SK-N-SH (cell line): ENCODE data around the gene PROK2. TPM values are rescaled to one million over a fixed set of nuclear protein-coding genes. Genes with fewer than 3 reads are reported as not detected.

Experiments used
- CTCF ChIA-PET: fragments of 300-600, 350-600 bp; formaldehyde crosslinking; extraction: SDS; loops from one replicate; lab custom pipeline; 2021; lab: Yijun Ruan, JAX
- POLR2A ChIA-PET: fragments of 350-600 bp; sonication (Branson Sonifier 250); formaldehyde crosslinking; extraction: SDS; loops from one replicate; lab custom pipeline; 2020; ENCODE audit warnings: antibody characterized with exemption, inconsistent platforms; lab: Yijun Ruan, JAX
- DNase-seq: peaks from one replicate; pipeline ENCODE4 v3.0.0; 2012
- H2AFZ ChIP-seq: fragments of 200-600 bp; sonication (generic); 2 replicates; pipeline ENCODE4 v1.8.1; 2016; ENCODE audit warnings: antibody characterized with exemption, mild to moderate bottlenecking, low read depth
- H3F3A ChIP-seq: fragments of 200-600 bp; sonication (generic); replicated peaks from 2 replicates; pipeline ENCODE3; 2016; ENCODE audit warnings: antibody characterized with exemption, mild to moderate bottlenecking; ENCODE audit not compliant: insufficient read depth
- H3K27ac ChIP-seq, 2 experiments: fragments of 200-500 bp in 1 of 2; fragments of 200-600 bp in 1 of 2; sonication (Bioruptor generic) in 1 of 2; sonication (generic), shearing (Covaris generic) in 1 of 2; 2 replicates each; pipeline versions ENCODE4 v1.5.1 to v1.6.1; 2014 to 2016; ENCODE audit warnings: low read depth in 2 of 2, inconsistent platforms in 1 of 2, low read length in 1 of 2, mild to moderate bottlenecking in 1 of 2, mixed read lengths in 1 of 2
- H3K27me3 ChIP-seq: fragments of 200-600 bp; sonication (generic), shearing (Covaris generic); 2 replicates; pipeline ENCODE4 v1.6.1; 2016; ENCODE audit warnings: mixed run types; ENCODE audit not compliant: insufficient read depth
- H3K36me3 ChIP-seq, 2 experiments: fragments of 200-500 bp in 1 of 2; fragments of 200-600 bp in 1 of 2; sonication (Bioruptor generic) in 1 of 2; sonication (generic) in 1 of 2; replicated peaks in 1 of 2; 2 replicates each; pipeline versions ENCODE3 to v1.5.1; 2014 to 2016; ENCODE audit warnings: low read length in 1 of 2, mild to moderate bottlenecking in 1 of 2; ENCODE audit not compliant: insufficient read depth in 2 of 2, control insufficient read depth in 1 of 2
- H3K4me1 ChIP-seq, 2 experiments: fragments of 200-500 bp in 1 of 2; fragments of 200-600 bp in 1 of 2; sonication (Bioruptor generic) in 1 of 2; sonication (generic), shearing (Covaris generic) in 1 of 2; 2 replicates each; pipeline versions ENCODE4 v1.5.1 to v1.6.1; 2014 to 2016; ENCODE audit warnings: low read depth in 1 of 2, low read length in 1 of 2, mixed run types in 1 of 2; ENCODE audit not compliant: insufficient read depth in 2 of 2, control insufficient read depth in 1 of 2
- H3K4me2 ChIP-seq: fragments of 200-600 bp; sonication (generic), shearing (Covaris generic); 2 replicates; pipeline ENCODE4 v1.6.1; 2017; ENCODE audit warnings: mixed run types
- H3K4me3 ChIP-seq, 2 experiments: fragments of 200-500 bp in 1 of 2; fragments of 200-600 bp in 1 of 2; sonication (Bioruptor generic) in 1 of 2; sonication (generic), shearing (Covaris generic) in 1 of 2; 2 replicates each; pipeline versions ENCODE4 v1.5.1 to v1.8.1; 2014 to 2016; ENCODE audit warnings: low read depth in 2 of 2, inconsistent platforms in 1 of 2, low read length in 1 of 2, mild to moderate bottlenecking in 1 of 2, mixed read lengths in 1 of 2, moderate library complexity in 1 of 2
- H3K79me2 ChIP-seq: fragments of 200-600 bp; sonication (generic); 2 replicates; pipeline ENCODE4 v1.8.1; 2017; ENCODE audit warnings: mild to moderate bottlenecking; ENCODE audit not compliant: insufficient read depth
- H3K9ac ChIP-seq: fragments of 200-600 bp; sonication (generic); 2 replicates; pipeline ENCODE4 v1.6.1; 2017; ENCODE audit warnings: mixed run types
- H3K9me2 ChIP-seq: fragments of 200-600 bp; sonication (generic); 2 replicates; pipeline ENCODE4 v1.6.1; 2017; ENCODE audit warnings: mixed run types
- H3K9me3 ChIP-seq: fragments of 200-600 bp; sonication (generic); 2 replicates; pipeline ENCODE4 v1.6.1; 2017; ENCODE audit warnings: mixed run types, mild to moderate bottlenecking, moderate library complexity
- H4K20me1 ChIP-seq: fragments of 200-600 bp; sonication (generic); 2 replicates; pipeline ENCODE4 v1.6.1; 2017; ENCODE audit warnings: mild to moderate bottlenecking, mixed run types; ENCODE audit not compliant: insufficient read depth
- EP300 ChIP-seq, 2 experiments: IDR thresholded peaks; 2 replicates each; pipeline versions ENCODE4 v1.4.0 to v1.6.1; 2012; ENCODE audit warnings: borderline replicate concordance in 1 of 2, low read depth in 1 of 2, low read length in 1 of 2
- MXI1 ChIP-seq: IDR thresholded peaks from 2 replicates; pipeline ENCODE4 v1.6.1; 2012; ENCODE audit warnings: mild to moderate bottlenecking, low read depth, low read length, improper control_type of control experiment
- RAD21 ChIP-seq: IDR thresholded peaks from 2 replicates; pipeline ENCODE4 v1.6.1; 2012; ENCODE audit warnings: mild to moderate bottlenecking, low read length
- TCF12 ChIP-seq: IDR thresholded peaks from 2 replicates; pipeline ENCODE4 v1.4.0; 2012
- WGBS: methylation state at CpG from one replicate; pipeline ENCODE4 v1.1.6; 2017; ENCODE audit warnings: low lambda C conversion rate; 5-methylcytosine and 5-hydroxymethylcytosine counted together
- polyA plus RNA-seq, 3 experiments: library from polyadenylated mRNA; depleted of rRNA; stranded (reverse); fragments of >200 nt; gene quantifications; 2 replicates each; pipeline ENCODE4 v1.2.3, GENCODE V29; 2012
- TF ChIP-seq, protein P1 (sequence below): fragments of 200-600 bp; sonication (generic); IDR thresholded peaks from 2 replicates; pipeline ENCODE4 v1.6.1; 2017; ENCODE audit warnings: antibody characterized with exemption, mild to moderate bottlenecking, moderate library complexity
- TF ChIP-seq, protein P2 (sequence below): IDR thresholded peaks from 2 replicates; pipeline ENCODE4 v1.6.1; 2012; ENCODE audit warnings: mild to moderate bottlenecking, low read depth, low read length, moderate library complexity
- TF ChIP-seq, protein P3 (sequence below): IDR thresholded peaks from 2 replicates; pipeline ENCODE4; 2012

PROK2 gene
- polyA plus RNA-seq, 1 of the 3 experiments (the other 2 are of a cell fraction), result not detected

DNA sequence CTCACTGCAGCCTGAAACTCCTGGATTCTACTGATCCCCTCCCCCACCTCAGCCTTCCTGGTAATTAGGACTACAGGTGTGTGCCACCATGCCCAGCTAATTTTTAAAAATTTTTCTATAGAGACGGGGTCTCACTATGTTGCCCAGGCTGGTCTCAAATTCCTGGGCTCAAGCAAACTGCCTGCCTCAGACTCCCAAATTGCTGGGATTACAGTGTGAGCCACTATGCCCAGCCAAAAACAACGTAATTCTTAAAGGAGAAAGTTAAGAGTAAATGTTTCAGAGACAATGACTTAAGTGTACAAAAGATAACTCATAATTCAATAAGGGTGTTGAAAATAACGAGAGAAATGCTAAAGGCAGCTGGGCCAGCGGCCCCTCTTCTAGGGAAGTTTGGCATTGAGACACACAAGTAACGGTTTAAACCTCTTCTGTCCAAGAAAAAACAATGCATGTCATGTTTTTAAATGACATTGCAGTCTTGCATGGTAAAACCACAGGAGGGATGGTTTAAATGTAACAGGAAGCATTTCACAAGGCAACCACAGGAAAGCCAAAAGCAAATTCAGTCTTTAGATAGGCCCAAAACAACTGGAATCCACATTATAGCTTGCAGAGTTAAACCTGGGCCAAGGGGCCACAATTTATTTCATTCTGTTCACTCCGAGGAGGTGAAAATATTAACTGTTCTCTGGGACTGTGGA lies 5.1 kb downstream of the PROK2 start:
- Histone ChIP-seq H3K27me3 (peaks cover 15% of the 10 kb centered on the region), H3K27ac (no peak overlapping the region), H3K4me1 (peaks cover 0 to 4% of the 10 kb centered on the region in 2 experiments; a peak in 1 of 4 replicates), H2AFZ (no peak overlapping the region), H3K4me3 (no peak overlapping the region), H3F3A (no peaks in the 10 kb centered on the region), H3K36me3 (no peaks in the 10 kb centered on the region), H3K9me3 (no peaks in the 10 kb centered on the region), H3K4me2 (no peak overlapping the region), H4K20me1 (no peaks in the 10 kb centered on the region), H3K9me2 (no peaks in the 10 kb centered on the region), H3K79me2 (no peaks in the 10 kb centered on the region), H3K9ac (no peak overlapping the region)
- ChIA-PET POLR2A (interaction anchor here (0.6 kb wide), 1 partner anchor 27 kb away, joined by 3 read pairs; no protein-coding TSS in a partner anchor), CTCF (no interaction called here)
- TF ChIP-seq RAD21, result no peak
- DNase-seq, result no peak
- 21% methylated on average over 6 of the region's 6 CpGs for WGBS

DNA sequence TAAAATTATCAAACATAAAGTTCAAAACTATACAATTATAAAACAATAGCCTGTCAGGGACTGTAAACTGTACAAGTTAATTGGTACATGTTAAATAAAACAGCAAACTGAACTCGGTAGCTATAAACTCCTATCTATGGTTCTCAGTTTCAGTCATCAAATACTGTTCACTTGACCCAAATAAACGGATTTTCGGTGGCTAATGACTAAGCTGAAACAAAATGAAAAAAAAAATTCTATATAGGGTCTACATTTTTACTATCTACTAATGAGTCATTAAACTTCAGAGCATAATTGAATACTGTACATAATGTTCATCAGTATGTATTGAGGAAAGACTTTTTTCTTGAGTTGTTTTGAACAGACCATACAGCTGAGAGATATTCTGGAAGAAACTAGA lies 6.6 kb downstream of the PROK2 start:
- POLR2A ChIA-PET, result no interaction called here
- H3K4me3 ChIP-seq, result no peak overlapping the region
- no peak overlapping the region for H3K27ac ChIP-seq
- H4K20me1 ChIP-seq, result no peaks in the 10 kb centered on the region
- DNase-seq, result no peak
- no peaks in the 10 kb centered on the region; the same call in 1 of the 2 replicates for H3K27me3 ChIP-seq
- no peaks in the 10 kb centered on the region for H3K9me2 ChIP-seq
- 60% methylated on average over 3 of the region's 3 CpGs for WGBS
- no peaks in the 10 kb centered on the region for H3K36me3 ChIP-seq
- no peak overlapping the region for H3K9ac ChIP-seq
- H3F3A ChIP-seq, result no peaks in the 10 kb centered on the region
- H3K4me1 ChIP-seq, result no peaks in the 10 kb centered on the region
- H2AFZ ChIP-seq, result no peak overlapping the region
- no peaks in the 10 kb centered on the region for H3K9me3 ChIP-seq
- TF ChIP-seq MXI1 (no peak), EP300 (IDR thresholded peaks at IDR 0.05; ENCODE audit: borderline replicate concordance in 1 of 2, low read depth in 1 of 2, low read length in 1 of 2) (no peak), TCF12 (no peak)
- TF ChIP-seq, protein P1, sequence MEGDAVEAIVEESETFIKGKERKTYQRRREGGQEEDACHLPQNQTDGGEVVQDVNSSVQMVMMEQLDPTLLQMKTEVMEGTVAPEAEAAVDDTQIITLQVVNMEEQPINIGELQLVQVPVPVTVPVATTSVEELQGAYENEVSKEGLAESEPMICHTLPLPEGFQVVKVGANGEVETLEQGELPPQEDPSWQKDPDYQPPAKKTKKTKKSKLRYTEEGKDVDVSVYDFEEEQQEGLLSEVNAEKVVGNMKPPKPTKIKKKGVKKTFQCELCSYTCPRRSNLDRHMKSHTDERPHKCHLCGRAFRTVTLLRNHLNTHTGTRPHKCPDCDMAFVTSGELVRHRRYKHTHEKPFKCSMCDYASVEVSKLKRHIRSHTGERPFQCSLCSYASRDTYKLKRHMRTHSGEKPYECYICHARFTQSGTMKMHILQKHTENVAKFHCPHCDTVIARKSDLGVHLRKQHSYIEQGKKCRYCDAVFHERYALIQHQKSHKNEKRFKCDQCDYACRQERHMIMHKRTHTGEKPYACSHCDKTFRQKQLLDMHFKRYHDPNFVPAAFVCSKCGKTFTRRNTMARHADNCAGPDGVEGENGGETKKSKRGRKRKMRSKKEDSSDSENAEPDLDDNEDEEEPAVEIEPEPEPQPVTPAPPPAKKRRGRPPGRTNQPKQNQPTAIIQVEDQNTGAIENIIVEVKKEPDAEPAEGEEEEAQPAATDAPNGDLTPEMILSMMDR, result no peak
- TF ChIP-seq, protein P2, sequence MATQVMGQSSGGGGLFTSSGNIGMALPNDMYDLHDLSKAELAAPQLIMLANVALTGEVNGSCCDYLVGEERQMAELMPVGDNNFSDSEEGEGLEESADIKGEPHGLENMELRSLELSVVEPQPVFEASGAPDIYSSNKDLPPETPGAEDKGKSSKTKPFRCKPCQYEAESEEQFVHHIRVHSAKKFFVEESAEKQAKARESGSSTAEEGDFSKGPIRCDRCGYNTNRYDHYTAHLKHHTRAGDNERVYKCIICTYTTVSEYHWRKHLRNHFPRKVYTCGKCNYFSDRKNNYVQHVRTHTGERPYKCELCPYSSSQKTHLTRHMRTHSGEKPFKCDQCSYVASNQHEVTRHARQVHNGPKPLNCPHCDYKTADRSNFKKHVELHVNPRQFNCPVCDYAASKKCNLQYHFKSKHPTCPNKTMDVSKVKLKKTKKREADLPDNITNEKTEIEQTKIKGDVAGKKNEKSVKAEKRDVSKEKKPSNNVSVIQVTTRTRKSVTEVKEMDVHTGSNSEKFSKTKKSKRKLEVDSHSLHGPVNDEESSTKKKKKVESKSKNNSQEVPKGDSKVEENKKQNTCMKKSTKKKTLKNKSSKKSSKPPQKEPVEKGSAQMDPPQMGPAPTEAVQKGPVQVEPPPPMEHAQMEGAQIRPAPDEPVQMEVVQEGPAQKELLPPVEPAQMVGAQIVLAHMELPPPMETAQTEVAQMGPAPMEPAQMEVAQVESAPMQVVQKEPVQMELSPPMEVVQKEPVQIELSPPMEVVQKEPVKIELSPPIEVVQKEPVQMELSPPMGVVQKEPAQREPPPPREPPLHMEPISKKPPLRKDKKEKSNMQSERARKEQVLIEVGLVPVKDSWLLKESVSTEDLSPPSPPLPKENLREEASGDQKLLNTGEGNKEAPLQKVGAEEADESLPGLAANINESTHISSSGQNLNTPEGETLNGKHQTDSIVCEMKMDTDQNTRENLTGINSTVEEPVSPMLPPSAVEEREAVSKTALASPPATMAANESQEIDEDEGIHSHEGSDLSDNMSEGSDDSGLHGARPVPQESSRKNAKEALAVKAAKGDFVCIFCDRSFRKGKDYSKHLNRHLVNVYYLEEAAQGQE, result no peak
- TF ChIP-seq, protein P3, sequence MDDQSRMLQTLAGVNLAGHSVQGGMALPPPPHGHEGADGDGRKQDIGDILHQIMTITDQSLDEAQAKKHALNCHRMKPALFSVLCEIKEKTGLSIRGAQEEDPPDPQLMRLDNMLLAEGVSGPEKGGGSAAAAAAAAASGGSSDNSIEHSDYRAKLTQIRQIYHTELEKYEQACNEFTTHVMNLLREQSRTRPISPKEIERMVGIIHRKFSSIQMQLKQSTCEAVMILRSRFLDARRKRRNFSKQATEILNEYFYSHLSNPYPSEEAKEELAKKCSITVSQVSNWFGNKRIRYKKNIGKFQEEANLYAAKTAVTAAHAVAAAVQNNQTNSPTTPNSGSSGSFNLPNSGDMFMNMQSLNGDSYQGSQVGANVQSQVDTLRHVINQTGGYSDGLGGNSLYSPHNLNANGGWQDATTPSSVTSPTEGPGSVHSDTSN, result no peak
- H3K79me2 ChIP-seq, result no peaks in the 10 kb centered on the region
- CTCF ChIA-PET, result interaction anchor here (1.0 kb wide), 1 partner anchor 80 kb away, joined by 4 read pairs; no protein-coding TSS in a partner anchor
- no peak overlapping the region for H3K4me2 ChIP-seq
